Measurements from ENCODE around the gene PGAP6. TPM values are rescaled to one million over a fixed set of nuclear protein-coding genes. Genes with fewer than 3 reads are reported as not detected.

The PGAP6 gene
- polyA plus RNA-seq, 1 of the 3 experiments (the other 2 are of a cell fraction) = 133 TPM

GRCh38 chr16:354971-355461, 26.8 kb downstream of the PGAP6 start:
- no peaks in the 10 kb centered on the region for H3K9me2 ChIP-seq
- ChIA-PET POLR2A (no interaction called here), CTCF (interaction anchor here (0.8 to 1.2 kb wide), 3 partner anchors 14 to 238 kb away, joined by 3 to 4 read pairs (median 4); no protein-coding TSS in a partner anchor)
- H2AFZ ChIP-seq (ENCODE audit: low read depth) = no peak overlapping the region
- H3K27me3 ChIP-seq (ENCODE audit: insufficient read depth) = no peaks in the 10 kb centered on the region
- no peaks in the 10 kb centered on the region for H3K9me3 ChIP-seq
- peaks cover 20% of the 10 kb centered on the region for H3K79me2 ChIP-seq (ENCODE audit: insufficient read depth)
- WGBS (ENCODE audit: low lambda C conversion rate) = 84% methylated on average over 8 of the region's 10 CpGs
- peaks cover 4 to 6% of the 10 kb centered on the region in 2 experiments for H3K36me3 ChIP-seq (replicated peaks in 1 of 2; ENCODE audit: control insufficient read depth in 1 of 2, insufficient read depth in 2 of 2, low read length in 1 of 2)
- H3K27ac ChIP-seq (ENCODE audit: low read depth in 2 of 2, low read length in 1 of 2) = no peak overlapping the region
- no peak overlapping the region for H3K9ac ChIP-seq
- H4K20me1 ChIP-seq (ENCODE audit: insufficient read depth) = peaks cover 12% of the 10 kb centered on the region; the same call in 1 of the 2 replicates
- no peaks in the 10 kb centered on the region for H3F3A ChIP-seq (replicated peaks; ENCODE audit: insufficient read depth)
- TF ChIP-seq, protein P1, sequence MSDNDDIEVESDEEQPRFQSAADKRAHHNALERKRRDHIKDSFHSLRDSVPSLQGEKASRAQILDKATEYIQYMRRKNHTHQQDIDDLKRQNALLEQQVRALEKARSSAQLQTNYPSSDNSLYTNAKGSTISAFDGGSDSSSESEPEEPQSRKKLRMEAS (IDR thresholded peaks at IDR 0.05; ENCODE audit: low read depth) = no peak
- TF ChIP-seq SIN3A (IDR thresholded peaks at IDR 0.05; ENCODE audit: borderline replicate concordance, low read depth, low read length) = no peak
- no peak for TF ChIP-seq ELF1 (IDR thresholded peaks at IDR 0.05)
- no peak for TF ChIP-seq YY1 (IDR thresholded peaks at IDR 0.05; ENCODE audit: low read depth)
- TF ChIP-seq FOXJ3 (CRISPR knock-in tag; IDR thresholded peaks at IDR 0.05) = no peak
- TF ChIP-seq USF2 (IDR thresholded peaks at IDR 0.05; ENCODE audit: borderline replicate concordance, low read depth, low read length) = no peak
- TF ChIP-seq TEAD4 (IDR thresholded peaks at IDR 0.05; ENCODE audit: borderline replicate concordance, insufficient read depth) = no peak
- TF ChIP-seq CHD2 (IDR thresholded peaks at IDR 0.05; ENCODE audit: low read length, partially characterized antibody) = no peak
- no peak for TF ChIP-seq FOSL2 (IDR thresholded peaks at IDR 0.05; ENCODE audit: borderline replicate concordance, low read depth)
- no peak for TF ChIP-seq USF1 (IDR thresholded peaks at IDR 0.05; ENCODE audit: borderline replicate concordance, low read depth)
- no peak for TF ChIP-seq TAF1 (IDR thresholded peaks at IDR 0.05; ENCODE audit: borderline replicate concordance, low read depth, low read length)
- TF ChIP-seq JUND (IDR thresholded peaks at IDR 0.05) = no peak
- no peak for TF ChIP-seq EP300 (IDR thresholded peaks at IDR 0.05; ENCODE audit: borderline replicate concordance in 1 of 2, low read depth in 1 of 2, low read length in 1 of 2)
- no peak for TF ChIP-seq RXRA (IDR thresholded peaks at IDR 0.05; ENCODE audit: borderline replicate concordance, low read depth)
- TF ChIP-seq NFIC (IDR thresholded peaks at IDR 0.05; ENCODE audit: borderline replicate concordance) = no peak
- no peak overlapping the region for H3K4me3 ChIP-seq (ENCODE audit: low read depth in 2 of 2, low read length in 1 of 2)
- H3K4me2 ChIP-seq = no peak overlapping the region
- H3K4me1 ChIP-seq (ENCODE audit: control insufficient read depth in 1 of 2, insufficient read depth in 2 of 2, low read depth in 1 of 2, low read length in 1 of 2) = peaks cover 0 to 4% of the 10 kb centered on the region in 2 experiments; a peak in 2 of 4 replicates
- no peak for DNase-seq

DNA sequence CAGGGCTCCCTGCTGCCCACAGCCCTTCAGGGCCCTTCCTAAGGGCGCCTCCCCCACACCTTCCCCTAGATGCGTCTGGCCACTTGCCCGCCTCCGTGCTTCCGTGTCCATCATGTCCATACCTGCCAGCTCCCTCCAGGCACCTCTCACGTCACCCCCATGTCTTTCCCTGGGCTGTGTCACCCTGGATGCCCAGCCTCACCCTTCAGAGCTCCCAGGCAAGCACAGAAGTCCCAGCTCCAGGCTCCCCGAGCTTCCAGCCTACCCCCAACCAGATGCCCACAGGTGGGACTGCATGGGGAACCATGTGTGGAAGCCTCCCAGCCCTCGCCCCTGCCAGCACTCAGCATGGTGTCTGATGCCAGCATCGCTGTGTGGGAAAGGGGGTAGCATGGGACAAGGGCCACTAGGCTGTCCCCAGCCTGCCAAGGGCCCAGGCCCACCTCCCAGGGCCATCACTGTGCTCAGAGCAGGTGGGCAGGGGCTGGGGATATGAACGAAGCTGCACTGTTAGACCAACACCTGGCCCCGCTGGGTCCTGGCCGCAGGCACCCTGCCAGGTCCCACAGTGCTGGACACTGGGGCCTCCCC, 27.4 kb downstream of the PGAP6 start:
- ChIA-PET POLR2A (no interaction called here), CTCF (interaction anchor here (0.6 to 3.9 kb wide), 5 partner anchors 8 to 247 kb away, joined by 3 to 21 read pairs (median 4); partner anchors contain the start of gene FAM234A)
- no peak overlapping the region for H3K27ac ChIP-seq (ENCODE audit: low read depth in 2 of 2, low read length in 1 of 2)
- peaks cover 0 to 4% of the 10 kb centered on the region in 2 experiments; a peak in 2 of 4 replicates for H3K4me1 ChIP-seq (ENCODE audit: control insufficient read depth in 1 of 2, insufficient read depth in 2 of 2, low read depth in 1 of 2, low read length in 1 of 2)
- no peak for DNase-seq
- no peaks in the 10 kb centered on the region for H3K9me2 ChIP-seq
- no peak overlapping the region for H3K9ac ChIP-seq
- H3K36me3 ChIP-seq (replicated peaks in 1 of 2; ENCODE audit: control insufficient read depth in 1 of 2, insufficient read depth in 2 of 2, low read length in 1 of 2) = peaks cover 4 to 7% of the 10 kb centered on the region in 2 experiments
- H3K9me3 ChIP-seq = no peaks in the 10 kb centered on the region
- H3K27me3 ChIP-seq (ENCODE audit: insufficient read depth) = no peaks in the 10 kb centered on the region
- peaks cover 18% of the 10 kb centered on the region; the same call in 1 of the 2 replicates for H4K20me1 ChIP-seq (ENCODE audit: insufficient read depth)
- no peak overlapping the region for H3K4me2 ChIP-seq
- no peaks in the 10 kb centered on the region for H3F3A ChIP-seq (replicated peaks; ENCODE audit: insufficient read depth)
- WGBS (ENCODE audit: low lambda C conversion rate) = 94% methylated on average over 9 of the region's 12 CpGs
- no peak overlapping the region for H2AFZ ChIP-seq (ENCODE audit: low read depth)
- peaks cover 26% of the 10 kb centered on the region for H3K79me2 ChIP-seq (ENCODE audit: insufficient read depth)
- H3K4me3 ChIP-seq (ENCODE audit: low read depth in 2 of 2, low read length in 1 of 2) = no peak overlapping the region
- no peak for TF ChIP-seq GABPA (IDR thresholded peaks at IDR 0.05; ENCODE audit: low read depth)
- TF ChIP-seq SMC3 (IDR thresholded peaks at IDR 0.05; ENCODE audit: low read depth, low read length) = no peak
- no peak for TF ChIP-seq EZH2phosphoT487 (IDR thresholded peaks at IDR 0.05; ENCODE audit: borderline replicate concordance, low read depth)
- TF ChIP-seq, protein P2, sequence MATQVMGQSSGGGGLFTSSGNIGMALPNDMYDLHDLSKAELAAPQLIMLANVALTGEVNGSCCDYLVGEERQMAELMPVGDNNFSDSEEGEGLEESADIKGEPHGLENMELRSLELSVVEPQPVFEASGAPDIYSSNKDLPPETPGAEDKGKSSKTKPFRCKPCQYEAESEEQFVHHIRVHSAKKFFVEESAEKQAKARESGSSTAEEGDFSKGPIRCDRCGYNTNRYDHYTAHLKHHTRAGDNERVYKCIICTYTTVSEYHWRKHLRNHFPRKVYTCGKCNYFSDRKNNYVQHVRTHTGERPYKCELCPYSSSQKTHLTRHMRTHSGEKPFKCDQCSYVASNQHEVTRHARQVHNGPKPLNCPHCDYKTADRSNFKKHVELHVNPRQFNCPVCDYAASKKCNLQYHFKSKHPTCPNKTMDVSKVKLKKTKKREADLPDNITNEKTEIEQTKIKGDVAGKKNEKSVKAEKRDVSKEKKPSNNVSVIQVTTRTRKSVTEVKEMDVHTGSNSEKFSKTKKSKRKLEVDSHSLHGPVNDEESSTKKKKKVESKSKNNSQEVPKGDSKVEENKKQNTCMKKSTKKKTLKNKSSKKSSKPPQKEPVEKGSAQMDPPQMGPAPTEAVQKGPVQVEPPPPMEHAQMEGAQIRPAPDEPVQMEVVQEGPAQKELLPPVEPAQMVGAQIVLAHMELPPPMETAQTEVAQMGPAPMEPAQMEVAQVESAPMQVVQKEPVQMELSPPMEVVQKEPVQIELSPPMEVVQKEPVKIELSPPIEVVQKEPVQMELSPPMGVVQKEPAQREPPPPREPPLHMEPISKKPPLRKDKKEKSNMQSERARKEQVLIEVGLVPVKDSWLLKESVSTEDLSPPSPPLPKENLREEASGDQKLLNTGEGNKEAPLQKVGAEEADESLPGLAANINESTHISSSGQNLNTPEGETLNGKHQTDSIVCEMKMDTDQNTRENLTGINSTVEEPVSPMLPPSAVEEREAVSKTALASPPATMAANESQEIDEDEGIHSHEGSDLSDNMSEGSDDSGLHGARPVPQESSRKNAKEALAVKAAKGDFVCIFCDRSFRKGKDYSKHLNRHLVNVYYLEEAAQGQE (IDR thresholded peaks at IDR 0.05; ENCODE audit: low read depth, low read length) = no peak
- TF ChIP-seq, protein P3, sequence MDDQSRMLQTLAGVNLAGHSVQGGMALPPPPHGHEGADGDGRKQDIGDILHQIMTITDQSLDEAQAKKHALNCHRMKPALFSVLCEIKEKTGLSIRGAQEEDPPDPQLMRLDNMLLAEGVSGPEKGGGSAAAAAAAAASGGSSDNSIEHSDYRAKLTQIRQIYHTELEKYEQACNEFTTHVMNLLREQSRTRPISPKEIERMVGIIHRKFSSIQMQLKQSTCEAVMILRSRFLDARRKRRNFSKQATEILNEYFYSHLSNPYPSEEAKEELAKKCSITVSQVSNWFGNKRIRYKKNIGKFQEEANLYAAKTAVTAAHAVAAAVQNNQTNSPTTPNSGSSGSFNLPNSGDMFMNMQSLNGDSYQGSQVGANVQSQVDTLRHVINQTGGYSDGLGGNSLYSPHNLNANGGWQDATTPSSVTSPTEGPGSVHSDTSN (IDR thresholded peaks at IDR 0.05) = no peak
- TF ChIP-seq YY1 (IDR thresholded peaks at IDR 0.05; ENCODE audit: low read depth) = no peak
- TF ChIP-seq FOXM1 (IDR thresholded peaks at IDR 0.05; ENCODE audit: low read depth) = no peak

Data from SK-N-SH (cell line).